Fibroblast of lung (primary cell): Measurements from ENCODE around the gene DKKL1.

ENCODE experiments used
- EZH2 ChIP-seq: IDR thresholded peaks from 2 replicates; pipeline ENCODE4 v1.5.1; 2012; ENCODE audit warnings: low read length, control low read depth, mild to moderate bottlenecking; ENCODE audit errors: missing control alignments
- TF ChIP-seq, protein P1 (sequence below), 2 donors: IDR thresholded peaks in 1 of 2; conservative IDR thresholded peaks in 1 of 2; 1 replicate in 1 of 2; 2 replicates in 1 of 2; pipeline ENCODE4 v1.5.1; 2011 to 2012; ENCODE audit warnings: low read length in 2 of 2, control low read depth in 1 of 2, inconsistent platforms in 1 of 2, low read depth in 1 of 2, mild to moderate bottlenecking in 1 of 2

DNA sequence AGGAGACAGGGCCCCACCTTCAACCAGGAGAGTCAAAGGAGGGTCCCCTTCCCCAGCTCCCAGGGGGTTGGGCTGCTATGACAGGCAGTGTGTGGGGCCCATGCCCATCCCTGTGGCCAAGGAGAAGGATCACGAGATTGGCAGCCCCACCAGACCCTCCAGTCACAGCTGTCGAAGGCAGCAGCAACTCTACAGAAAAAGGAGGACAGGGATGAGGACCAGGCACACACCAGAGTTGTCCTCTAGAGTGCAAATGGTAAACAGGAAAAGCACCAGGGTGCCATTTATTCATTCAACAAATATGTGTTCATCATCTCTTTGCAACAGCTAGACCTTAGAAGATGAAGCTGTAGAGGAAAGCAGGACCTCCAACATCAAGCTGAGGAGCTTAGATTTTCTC, 55.5 kb downstream of the DKKL1 start:
- TF ChIP-seq, protein P1, sequence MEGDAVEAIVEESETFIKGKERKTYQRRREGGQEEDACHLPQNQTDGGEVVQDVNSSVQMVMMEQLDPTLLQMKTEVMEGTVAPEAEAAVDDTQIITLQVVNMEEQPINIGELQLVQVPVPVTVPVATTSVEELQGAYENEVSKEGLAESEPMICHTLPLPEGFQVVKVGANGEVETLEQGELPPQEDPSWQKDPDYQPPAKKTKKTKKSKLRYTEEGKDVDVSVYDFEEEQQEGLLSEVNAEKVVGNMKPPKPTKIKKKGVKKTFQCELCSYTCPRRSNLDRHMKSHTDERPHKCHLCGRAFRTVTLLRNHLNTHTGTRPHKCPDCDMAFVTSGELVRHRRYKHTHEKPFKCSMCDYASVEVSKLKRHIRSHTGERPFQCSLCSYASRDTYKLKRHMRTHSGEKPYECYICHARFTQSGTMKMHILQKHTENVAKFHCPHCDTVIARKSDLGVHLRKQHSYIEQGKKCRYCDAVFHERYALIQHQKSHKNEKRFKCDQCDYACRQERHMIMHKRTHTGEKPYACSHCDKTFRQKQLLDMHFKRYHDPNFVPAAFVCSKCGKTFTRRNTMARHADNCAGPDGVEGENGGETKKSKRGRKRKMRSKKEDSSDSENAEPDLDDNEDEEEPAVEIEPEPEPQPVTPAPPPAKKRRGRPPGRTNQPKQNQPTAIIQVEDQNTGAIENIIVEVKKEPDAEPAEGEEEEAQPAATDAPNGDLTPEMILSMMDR (conservative IDR thresholded peaks at IDR 0.05 in 1 of 2, IDR thresholded peaks at IDR 0.05 in 1 of 2; ENCODE audit: low read depth in 1 of 2, low read length in 2 of 2): no peak
- TF ChIP-seq EZH2: no peak
